Ramos (cell line): ENCODE measurements around the gene RXRA.

Experiments
- in situ Hi-C: fragments of 300-500 bp; cut with MboI; formaldehyde crosslinking; loops from one replicate; pipeline ENCODE4 v1.14.3; 2022; ENCODE audit warnings: low sequenced_read_pairs; ENCODE audit not compliant: unreplicated experiment

RXRA gene

GRCh38 chr9:134407121-134407779 lies 81.0 kb downstream of the RXRA start:
- in situ Hi-C loops: no loop called here

- in situ Hi-C loops: no loop called here
These were observed 82.1 kb downstream of the RXRA start for GRCh38 chr9:134408389-134408788.

GRCh38 chr9:134408939-134409737 lies 82.9 kb downstream of the RXRA start:
- in situ Hi-C loops: no loop called here

- in situ Hi-C loops: no loop called here
These were observed 84.0 kb downstream of the RXRA start for GRCh38 chr9:134410071-134410834.

- in situ Hi-C loops: no loop called here
These were observed 84.6 kb downstream of the RXRA start for GRCh38 chr9:134410835-134411217.

- in situ Hi-C loops: no loop called here
These were observed 85.4 kb downstream of the RXRA start for GRCh38 chr9:134411440-134412297.

- in situ Hi-C loops: no loop called here
These were observed 86.0 kb downstream of the RXRA start for GRCh38 chr9:134412298-134412711.

- in situ Hi-C loops: no loop called here
These were observed 87.0 kb downstream of the RXRA start for GRCh38 chr9:134413112-134413715.

- in situ Hi-C loops: no loop called here
These were observed 87.8 kb downstream of the RXRA start for GRCh38 chr9:134413890-134414623.

GRCh38 chr9:134414900-134415425 lies 88.7 kb downstream of the RXRA start:
- in situ Hi-C loops: no loop called here

GRCh38 chr9:134416385-134417015 lies 90.2 kb downstream of the RXRA start:
- in situ Hi-C loops: no loop called here

GRCh38 chr9:134418354-134418753 lies 92.1 kb downstream of the RXRA start:
- in situ Hi-C loops: no loop called here

- in situ Hi-C loops: no loop called here
These were observed 92.9 kb downstream of the RXRA start for GRCh38 chr9:134419000-134419683.

GRCh38 chr9:134419684-134420076 lies 93.4 kb downstream of the RXRA start:
- in situ Hi-C loops: no loop called here

- in situ Hi-C loops: no loop called here
These were observed 94.1 kb downstream of the RXRA start for GRCh38 chr9:134420281-134420845.

- in situ Hi-C loops: no loop called here
These were observed 94.7 kb downstream of the RXRA start for GRCh38 chr9:134420974-134421432.

GRCh38 chr9:134421888-134422287 lies 95.6 kb downstream of the RXRA start:
- in situ Hi-C loops: no loop called here
